NCI-H748 (cell line): ENCODE results near the gene SUGT1.
"Not testable (repeated sequence)": the region's sequence is repeated elsewhere in the genome, so short reads cannot be mapped to it uniquely, and the experiment has no call there.

Experiments
- DNase-seq: peaks from one replicate; lab custom pipeline; 2025; ENCODE audit not compliant: unreplicated experiment; lab: John Stamatoyannopoulos, UW

Gene SUGT1

GRCh38 chr13:52652196-52652979 lies at the start of gene SUGT1:
TSS of gene SUGT1 (plus strand) at chr13:52652836. CDS start at chr13:52652921, 85 bp downstream.
- peak; percentile 99 for DNase-seq

DNA sequence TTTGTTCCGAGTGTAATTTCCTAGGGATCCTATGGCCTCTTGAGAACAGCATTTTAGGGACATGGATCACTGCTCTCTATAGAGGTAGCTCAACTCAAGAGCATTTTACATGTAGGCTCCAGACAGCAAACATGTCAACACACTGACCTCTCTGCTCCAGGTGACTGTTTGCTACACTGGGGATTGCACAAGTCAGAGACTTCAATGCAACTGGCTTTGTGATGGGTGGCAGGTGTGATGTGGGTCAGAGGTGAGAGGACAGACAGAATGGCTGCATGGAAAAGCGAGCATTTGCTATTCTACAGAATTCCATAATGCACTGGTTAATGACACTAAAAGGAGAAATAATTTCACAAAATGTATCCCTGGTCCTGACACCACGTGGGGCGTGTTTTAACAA lies 49.3 kb upstream of the SUGT1 start:
- not testable (repeated sequence) for DNase-seq

DNA sequence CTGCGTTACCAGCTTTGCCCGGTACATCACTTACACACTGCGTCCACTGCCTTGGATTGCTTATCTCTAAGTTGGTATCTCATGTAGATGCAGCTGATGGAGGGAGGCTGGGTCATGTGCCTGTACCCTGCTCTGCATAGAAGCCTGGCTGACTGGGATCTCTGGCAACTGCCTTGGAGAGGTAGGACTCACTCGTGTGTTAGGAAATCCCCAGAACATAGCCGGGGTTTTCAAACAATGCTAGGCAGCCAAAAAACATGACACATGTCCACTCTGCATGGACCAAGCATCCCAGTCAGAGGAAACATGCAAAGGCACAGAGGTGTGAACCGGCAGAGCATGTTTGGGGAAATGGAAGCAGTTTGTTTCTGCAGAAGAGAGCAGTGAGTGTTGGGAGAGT lies 46.5 kb upstream of the SUGT1 start:
- not testable (repeated sequence) for DNase-seq

- not testable (repeated sequence) for DNase-seq
Measured at GRCh38 chr13:52606795-52607194, 45.8 kb upstream of the SUGT1 start.

DNA sequence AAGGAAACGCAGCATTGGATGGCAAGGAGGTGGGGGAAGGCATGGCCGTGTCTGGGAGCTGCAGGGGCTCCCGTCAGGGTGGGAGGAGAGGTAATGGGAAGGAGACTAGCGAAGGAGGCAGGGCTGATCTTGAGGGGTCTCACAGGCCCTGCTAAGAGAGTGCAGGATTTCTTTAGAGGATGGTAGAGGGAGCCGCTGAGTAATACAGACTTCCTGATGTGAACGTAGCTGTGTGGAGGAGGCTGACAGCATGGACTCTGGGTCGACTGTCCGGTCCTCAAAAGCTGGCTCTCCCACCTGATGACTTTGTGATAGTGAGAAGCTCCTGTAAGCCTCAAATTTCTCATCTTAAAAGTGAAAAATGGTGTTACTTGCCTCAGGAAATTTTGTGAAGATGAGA lies 44.5 kb upstream of the SUGT1 start:
- not testable (repeated sequence) for DNase-seq

- peak; percentile 56 for DNase-seq
Measured at GRCh38 chr13:52609013-52609606, 43.5 kb upstream of the SUGT1 start.

DNA sequence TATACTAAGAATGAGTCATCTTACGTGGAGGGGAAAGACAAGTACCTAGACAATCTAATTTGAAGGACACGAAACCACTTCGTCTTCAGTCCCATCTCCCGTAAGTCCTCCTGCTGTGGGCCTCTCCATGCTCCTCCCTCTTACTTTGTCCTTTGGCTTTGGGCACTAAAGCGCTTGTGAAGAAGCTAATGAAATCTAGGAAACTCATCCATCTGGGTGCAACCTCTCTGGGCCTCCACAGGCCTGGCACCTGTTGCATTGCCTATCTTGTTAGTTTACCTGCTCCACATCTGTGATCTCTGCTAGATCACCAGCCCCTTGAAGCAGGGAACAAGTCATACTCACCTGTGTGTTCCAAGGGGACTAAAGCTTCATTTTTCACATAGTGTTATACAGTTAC lies 42.5 kb upstream of the SUGT1 start:
- not testable (repeated sequence) for DNase-seq

- DNase-seq, result no peak
Measured at GRCh38 chr13:52615134-52615801, 37.4 kb upstream of the SUGT1 start.

DNA sequence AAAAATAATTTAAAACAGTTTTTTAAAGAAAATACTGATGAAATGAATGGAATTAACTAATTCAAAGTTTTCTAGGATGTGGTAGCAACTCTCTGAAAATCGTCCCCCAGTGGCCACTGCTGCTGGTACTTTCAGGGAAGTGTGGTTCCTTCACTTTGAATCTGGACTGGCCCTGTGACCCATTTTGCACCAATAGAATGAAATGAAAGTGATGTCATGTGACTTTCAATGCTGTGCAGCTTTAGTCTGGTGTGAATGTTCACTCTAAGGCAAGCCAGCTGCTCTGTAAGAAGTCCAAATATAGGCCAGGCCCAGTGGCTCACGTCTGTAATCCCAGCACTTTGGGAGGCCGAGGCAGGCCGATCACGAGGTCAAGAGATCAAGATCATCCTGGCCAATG lies 36.8 kb upstream of the SUGT1 start:
- no peak for DNase-seq

- DNase-seq, result peak; percentile 93
Measured at GRCh38 chr13:52617070-52618060, 35.3 kb upstream of the SUGT1 start.

DNA sequence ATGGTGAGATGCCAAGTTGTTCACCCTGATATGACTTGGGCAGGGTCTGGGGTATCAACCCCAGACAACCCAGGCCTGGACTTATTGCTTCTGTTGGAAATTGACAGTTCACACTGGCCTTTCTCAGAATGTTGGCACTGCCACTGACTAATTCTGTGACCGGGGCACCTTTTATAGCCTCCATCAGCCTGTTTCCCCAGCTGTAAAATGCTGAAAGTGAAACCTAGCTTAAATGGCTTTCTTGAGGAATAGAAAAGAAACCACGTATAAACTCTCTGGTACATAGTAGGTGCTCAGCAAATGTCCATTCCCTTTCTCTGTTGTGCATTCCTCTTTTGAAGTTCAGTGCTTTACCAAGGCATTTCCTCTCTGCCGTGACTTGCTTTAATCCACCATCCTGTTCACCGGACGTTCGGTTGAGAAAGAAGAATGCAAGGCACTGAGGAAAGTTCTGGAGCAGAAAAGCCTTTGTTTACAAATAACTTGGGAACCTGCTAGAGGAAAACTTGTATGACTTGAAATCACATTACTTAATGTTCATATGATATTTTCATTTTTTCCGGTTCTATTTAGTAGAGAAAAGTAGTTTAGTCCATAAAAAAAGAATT lies 21.4 kb upstream of the SUGT1 start:
- DNase-seq, result not testable (repeated sequence)

- DNase-seq, result no peak
Measured at GRCh38 chr13:52638666-52639328, 13.8 kb upstream of the SUGT1 start.

DNA sequence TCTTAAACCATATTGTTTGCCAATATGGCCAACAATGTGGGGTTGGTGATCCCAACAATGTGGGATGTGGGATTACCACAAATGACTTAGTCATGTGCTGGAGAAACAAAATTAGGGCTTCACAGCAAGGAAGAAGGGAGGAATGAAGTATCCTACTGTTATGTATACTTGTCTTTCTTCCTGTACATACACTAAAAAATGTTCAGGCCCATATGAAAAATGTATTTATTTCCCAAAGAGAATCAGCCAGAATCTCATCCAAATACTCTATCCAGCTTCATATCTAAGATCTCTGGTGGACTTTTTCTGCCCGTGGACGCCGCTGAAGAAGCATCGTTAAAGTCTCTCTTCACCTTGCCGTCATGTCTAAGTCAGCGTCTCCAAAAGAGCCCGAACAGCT lies 10.5 kb upstream of the SUGT1 start, which contains the start of gene HNRNPA1L2:
TSS of gene HNRNPA1L2 (plus strand) at position 301 of the 400 bp plus-strand sequence. CDS start at position 363, 62 bp downstream.
- DNase-seq, result no peak

- DNase-seq, result peak; percentile 9
Measured at GRCh38 chr13:52644108-52644507, 8.5 kb upstream of the SUGT1 start.

DNA sequence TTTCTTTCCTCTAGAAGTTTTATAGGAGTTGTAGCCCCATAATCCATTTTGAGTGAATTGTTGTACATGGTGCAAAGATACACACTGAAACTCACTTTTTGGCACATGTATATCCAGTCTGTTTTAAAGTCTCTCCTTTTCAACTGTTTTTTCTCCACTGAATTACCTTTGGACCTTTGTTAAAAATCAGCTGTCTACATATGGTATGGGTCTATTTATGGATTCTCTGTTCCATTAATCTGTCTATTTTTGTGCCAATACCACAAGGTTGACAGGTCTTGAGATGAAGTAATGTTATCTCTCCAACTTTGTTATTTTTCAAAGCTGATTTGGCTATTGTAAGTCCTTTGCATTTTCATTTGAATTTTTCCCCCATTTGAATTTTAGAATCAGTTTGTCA lies 5.7 kb upstream of the SUGT1 start:
- DNase-seq, result no peak

DNA sequence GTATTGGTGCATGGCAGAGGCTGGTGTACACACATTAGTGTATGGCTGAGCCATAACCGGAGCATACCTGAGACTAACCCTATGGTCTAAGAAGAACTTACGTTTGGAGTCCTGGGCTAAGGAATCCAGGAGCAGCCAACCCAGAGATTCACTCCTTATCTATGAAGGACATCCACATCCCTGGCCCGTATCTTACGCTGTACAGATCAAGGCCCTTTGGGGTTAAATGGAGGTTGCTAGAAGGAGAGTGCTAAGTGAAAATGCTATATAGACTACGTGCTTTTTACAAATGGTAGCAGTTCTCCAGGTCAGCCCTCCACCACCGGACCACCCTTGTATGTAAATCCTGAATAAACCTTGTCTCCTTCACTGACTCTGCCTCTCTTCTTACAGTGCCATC lies 1.9 kb upstream of the SUGT1 start:
- no peak for DNase-seq

DNA sequence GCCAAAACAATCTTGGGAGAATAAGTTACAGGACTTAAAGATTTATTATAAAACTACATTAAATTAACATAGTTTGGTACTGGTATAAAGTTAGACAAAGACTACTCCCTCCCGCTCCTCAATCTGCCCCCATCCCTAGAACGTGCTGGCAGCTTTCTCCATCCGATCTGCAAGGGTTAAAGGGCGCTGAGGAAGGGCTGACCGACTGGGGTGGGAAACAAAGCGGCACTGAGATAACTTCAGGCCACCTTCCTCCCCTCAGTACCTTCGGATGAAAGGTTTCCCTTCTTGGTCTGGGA lies 790 bp upstream of the SUGT1 start:
- peak; percentile 87 for DNase-seq

GRCh38 chr13:52652980-52653303 lies 306 bp downstream of the SUGT1 start:
- peak; percentile 77 for DNase-seq

DNA sequence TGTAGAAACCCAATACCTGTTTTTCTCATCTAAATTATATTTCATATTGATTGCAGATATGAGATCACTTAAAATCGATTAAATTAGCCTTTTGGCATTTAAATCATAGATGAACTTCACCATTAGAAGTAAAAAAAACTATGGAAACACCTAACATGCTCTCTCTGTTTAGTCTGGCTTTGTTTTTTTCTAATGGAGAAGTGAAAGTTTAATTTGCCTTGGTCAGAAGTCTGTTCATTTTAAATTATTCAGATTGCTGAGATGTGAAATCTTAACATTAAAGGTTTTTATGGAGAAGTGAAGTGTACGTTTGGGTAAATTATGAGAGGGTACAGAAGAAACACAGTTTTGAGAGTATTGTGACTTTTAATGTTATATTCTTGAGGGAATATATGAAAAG lies 6.7 kb downstream of the SUGT1 start:
- no peak for DNase-seq

- DNase-seq, result no peak
Measured at GRCh38 chr13:52664272-52664671, 11.6 kb downstream of the SUGT1 start.
